ENCODE measurements around the gene ALOX12B. TPM values are rescaled to one million over a fixed set of nuclear protein-coding genes. Genes with fewer than 3 reads are reported as not detected.

The ALOX12B gene
- polyA plus RNA-seq, 2 of the 4 experiments (the other 2 are of a cell fraction) = 0.63 to 1.0 TPM

GRCh38 chr17:8053600-8053999 lies 33.9 kb downstream of the ALOX12B start:
- no peaks in the 10 kb centered on the region; the same call in 2 of the 3 replicates for H3K4me1 ChIP-seq
- WGBS (ENCODE audit: missing lambda C conversion rate) = 76% methylated on average over 7 of the region's 7 CpGs
- POLR2A ChIA-PET = interaction anchor here (0.7 kb wide), 1 partner anchor 12 kb away, joined by 3 read pairs; no protein-coding TSS in a partner anchor
- CTCF ChIA-PET = interaction anchor here (0.8 to 13.8 kb wide), 6 partner anchors 8 to 141 kb away, joined by 3 to 682 read pairs (median 76); partner anchors contain the start of genes ALOX12B and ALOX15B
- TF ChIP-seq CBX2 (IDR thresholded peaks at IDR 0.05; ENCODE audit: borderline replicate concordance, low read depth) (no peak), MAZ (IDR thresholded peaks at IDR 0.05; ENCODE audit: borderline replicate concordance, low read depth, low read length) (no peak), MAFK (IDR thresholded peaks at IDR 0.05; ENCODE audit: partially characterized antibody) (no peak), NR3C1 (IDR thresholded peaks at IDR 0.05) (no peak), RFX5 (IDR thresholded peaks at IDR 0.05) (no peak), RARB (CRISPR knock-in tag; IDR thresholded peaks at IDR 0.05) (no peak), CTCF (IDR thresholded peaks at IDR 0.05) (no peak), CHD4 (IDR thresholded peaks at IDR 0.05; ENCODE audit: borderline replicate concordance) (no peak), RNF2 (IDR thresholded peaks at IDR 0.05; ENCODE audit: borderline replicate concordance, low read depth) (no peak), HES2 (IDR thresholded peaks at IDR 0.05) (no peak), USF2 (IDR thresholded peaks at IDR 0.05) (no peak), SMC3 (IDR thresholded peaks at IDR 0.05) (no peak), NPAS2 (CRISPR knock-in tag; IDR thresholded peaks at IDR 0.05; ENCODE audit: borderline replicate concordance) (no peak), BCL3 (IDR thresholded peaks at IDR 0.05) (no peak), BHLHE40 (IDR thresholded peaks at IDR 0.05; ENCODE audit: low read depth, low read length) (no peak), ATOH8 (CRISPR knock-in tag; IDR thresholded peaks at IDR 0.05; ENCODE audit: low read depth) (no peak), ZFP36 (IDR thresholded peaks at IDR 0.05; ENCODE audit: borderline replicate concordance, partially characterized antibody) (no peak), CHD2 (IDR thresholded peaks at IDR 0.05; ENCODE audit: low read length, partially characterized antibody) (no peak), ZC3H11A (IDR thresholded peaks at IDR 0.05) (no peak)
- no peak overlapping the region for H3K4me2 ChIP-seq
- DNase-seq (ENCODE audit: low read depth in 1 of 2, low spot score in 1 of 2) (no peak), FAIRE-seq (no peak), ATAC-seq (no peak)
- H3K4me3 ChIP-seq = no peak overlapping the region
- no peak overlapping the region for H3K27ac ChIP-seq
- no peaks in the 10 kb centered on the region for H3K9me3 ChIP-seq

- no peak for ATAC-seq
- TF ChIP-seq ZC3H11A (IDR thresholded peaks at IDR 0.05) (no peak), HDAC2 (IDR thresholded peaks at IDR 0.05) (no peak), KDM1A (IDR thresholded peaks at IDR 0.05; ENCODE audit: low read depth) (no peak), HES2 (IDR thresholded peaks at IDR 0.05) (no peak), CBX2 (IDR thresholded peaks at IDR 0.05; ENCODE audit: borderline replicate concordance, low read depth) (no peak), CEBPB (IDR thresholded peaks at IDR 0.05) (no peak), CHD2 (IDR thresholded peaks at IDR 0.05; ENCODE audit: low read length, partially characterized antibody) (no peak), NPAS2 (CRISPR knock-in tag; IDR thresholded peaks at IDR 0.05; ENCODE audit: borderline replicate concordance) (no peak), RAD21 (conservative IDR thresholded peaks at IDR 0.05 in 1 of 2, IDR thresholded peaks at IDR 0.05 in 1 of 2) (no peak), SMC3 (IDR thresholded peaks at IDR 0.05) (no peak), TP53 (CRISPR knock-in tag; IDR thresholded peaks at IDR 0.05) (no peak), POLR2A (IDR thresholded peaks at IDR 0.05; ENCODE audit: low read length) (no peak), HOXB13 (CRISPR knock-in tag; IDR thresholded peaks at IDR 0.05; ENCODE audit: low read depth) (no peak), HOXB5 (CRISPR knock-in tag; IDR thresholded peaks at IDR 0.05) (no peak), RCOR1 (IDR thresholded peaks at IDR 0.05; ENCODE audit: low read depth, low read length) (no peak), KDM5A (IDR thresholded peaks at IDR 0.05) (no peak)
- H3K4me2 ChIP-seq = no peak overlapping the region
- no peak for FAIRE-seq
- no peaks in the 10 kb centered on the region; the same call in 2 of the 3 replicates for H3K4me1 ChIP-seq
- H3K4me3 ChIP-seq = no peak overlapping the region
- WGBS (ENCODE audit: missing lambda C conversion rate) = 42% methylated on average over 6 of the region's 6 CpGs
- ChIA-PET CTCF (interaction anchor here (0.9 to 13.8 kb wide), 13 partner anchors 8 to 310 kb away, joined by 3 to 682 read pairs (median 4); partner anchors contain the start of genes ALOX12B and TRAPPC1), POLR2A (no interaction called here)
- no peak overlapping the region for H3K27ac ChIP-seq
- DNase-seq (ENCODE audit: low read depth in 1 of 2, low spot score in 1 of 2) = no peak
- H3K9me3 ChIP-seq = no peaks in the 10 kb centered on the region
Observed at GRCh38 chr17:8052256-8053252, 35.0 kb downstream of the ALOX12B start.
